ENCODE data around the gene BMP3.

Gene BMP3

DNA sequence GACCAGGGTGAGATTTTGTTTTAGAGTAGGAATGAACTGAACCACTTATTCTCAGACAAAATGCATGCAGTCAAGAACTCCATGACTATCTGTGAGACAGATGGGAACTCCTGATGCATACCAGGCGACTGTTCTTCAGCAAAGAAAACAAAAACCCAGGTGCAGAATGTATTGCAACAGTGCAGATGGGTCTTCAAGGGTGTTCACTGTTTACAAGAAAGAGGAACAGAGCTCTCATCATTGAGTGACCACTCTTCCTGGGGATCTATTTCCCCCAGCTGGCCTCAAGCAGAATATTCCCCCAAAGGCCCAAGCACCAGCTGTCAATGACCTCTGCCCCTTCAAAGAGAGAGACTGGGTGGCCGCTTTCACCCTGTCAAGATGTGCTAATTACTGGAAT is 39.7 kb upstream of the BMP3 start:
- no peak for TF ChIP-seq ZNF571 (tag by site-specific recombination; IDR thresholded peaks at IDR 0.05)
- TF ChIP-seq ZNF121 (tag by site-specific recombination; IDR thresholded peaks at IDR 0.05) = no peak
- no peak for TF ChIP-seq ZNF501 (tag by site-specific recombination; IDR thresholded peaks at IDR 0.05)
- TF ChIP-seq, protein P1, sequence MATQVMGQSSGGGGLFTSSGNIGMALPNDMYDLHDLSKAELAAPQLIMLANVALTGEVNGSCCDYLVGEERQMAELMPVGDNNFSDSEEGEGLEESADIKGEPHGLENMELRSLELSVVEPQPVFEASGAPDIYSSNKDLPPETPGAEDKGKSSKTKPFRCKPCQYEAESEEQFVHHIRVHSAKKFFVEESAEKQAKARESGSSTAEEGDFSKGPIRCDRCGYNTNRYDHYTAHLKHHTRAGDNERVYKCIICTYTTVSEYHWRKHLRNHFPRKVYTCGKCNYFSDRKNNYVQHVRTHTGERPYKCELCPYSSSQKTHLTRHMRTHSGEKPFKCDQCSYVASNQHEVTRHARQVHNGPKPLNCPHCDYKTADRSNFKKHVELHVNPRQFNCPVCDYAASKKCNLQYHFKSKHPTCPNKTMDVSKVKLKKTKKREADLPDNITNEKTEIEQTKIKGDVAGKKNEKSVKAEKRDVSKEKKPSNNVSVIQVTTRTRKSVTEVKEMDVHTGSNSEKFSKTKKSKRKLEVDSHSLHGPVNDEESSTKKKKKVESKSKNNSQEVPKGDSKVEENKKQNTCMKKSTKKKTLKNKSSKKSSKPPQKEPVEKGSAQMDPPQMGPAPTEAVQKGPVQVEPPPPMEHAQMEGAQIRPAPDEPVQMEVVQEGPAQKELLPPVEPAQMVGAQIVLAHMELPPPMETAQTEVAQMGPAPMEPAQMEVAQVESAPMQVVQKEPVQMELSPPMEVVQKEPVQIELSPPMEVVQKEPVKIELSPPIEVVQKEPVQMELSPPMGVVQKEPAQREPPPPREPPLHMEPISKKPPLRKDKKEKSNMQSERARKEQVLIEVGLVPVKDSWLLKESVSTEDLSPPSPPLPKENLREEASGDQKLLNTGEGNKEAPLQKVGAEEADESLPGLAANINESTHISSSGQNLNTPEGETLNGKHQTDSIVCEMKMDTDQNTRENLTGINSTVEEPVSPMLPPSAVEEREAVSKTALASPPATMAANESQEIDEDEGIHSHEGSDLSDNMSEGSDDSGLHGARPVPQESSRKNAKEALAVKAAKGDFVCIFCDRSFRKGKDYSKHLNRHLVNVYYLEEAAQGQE (tag by site-specific recombination; IDR thresholded peaks at IDR 0.05) = no peak
- no peak for TF ChIP-seq GLIS2 (tag by site-specific recombination; IDR thresholded peaks at IDR 0.05)
- Histone ChIP-seq H3K36me3 (ENCODE audit: control insufficient read depth in 2 of 2, insufficient read depth in 1 of 2, low read length in 2 of 2) (no peaks in the 10 kb centered on the region), H3K4me1 (ENCODE audit: control insufficient read depth, insufficient read depth, low read length) (no peaks in the 10 kb centered on the region), H3K27ac (ENCODE audit: extremely low read depth, low read depth, low read length) (no peak overlapping the region), H3K4me3 (ENCODE audit: low read depth, low read length) (no peak overlapping the region), H3K9me3 (ENCODE audit: control insufficient read depth, insufficient read depth, low read depth, low read length) (no peaks in the 10 kb centered on the region)
- POLR2A ChIA-PET = no interaction called here
- CTCF ChIA-PET = interaction anchor here (0.6 to 1.7 kb wide), 8 partner anchors 13 to 76 kb away, joined by 3 to 4 read pairs (median 4); no protein-coding TSS in a partner anchor

DNA sequence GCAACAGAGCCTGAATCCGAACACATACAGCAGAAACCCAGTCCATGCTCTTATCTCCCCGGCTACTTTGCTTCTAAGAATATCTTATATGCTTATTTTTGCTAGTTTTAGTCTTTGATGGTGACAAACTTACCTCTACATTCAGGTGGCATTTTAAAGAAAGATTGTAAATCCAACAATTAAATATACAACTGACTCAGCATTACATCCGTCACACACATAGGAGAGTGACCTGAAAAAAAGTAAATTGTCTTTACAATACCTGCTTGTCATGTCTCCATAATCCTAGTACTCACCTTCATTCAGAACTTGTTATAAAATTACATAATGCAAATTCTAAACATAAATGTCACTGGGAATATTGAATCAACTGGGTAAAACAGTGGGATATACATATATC is 30.6 kb upstream of the BMP3 start:
- ChIA-PET CTCF (no interaction called here), POLR2A (no interaction called here)
- H3K4me1 ChIP-seq (ENCODE audit: control insufficient read depth, insufficient read depth, low read length) = no peaks in the 10 kb centered on the region
- no peak overlapping the region for H3K4me3 ChIP-seq (ENCODE audit: low read depth, low read length)
- no peak overlapping the region for H3K27ac ChIP-seq (ENCODE audit: extremely low read depth, low read depth, low read length)
- TF ChIP-seq ZNF324 (tag by site-specific recombination; IDR thresholded peaks at IDR 0.05) (no peak), ZNF768 (tag by site-specific recombination; IDR thresholded peaks at IDR 0.05) (no peak), ZBTB7A (tag by site-specific recombination; IDR thresholded peaks at IDR 0.05; ENCODE audit: low read depth) (no peak), ZNF433 (tag by site-specific recombination; IDR thresholded peaks at IDR 0.05; ENCODE audit: low read depth) (no peak), MEIS1 (CRISPR knock-in tag; IDR thresholded peaks at IDR 0.05; ENCODE audit: borderline replicate concordance) (no peak), ZNF157 (tag by site-specific recombination; IDR thresholded peaks at IDR 0.05) (no peak), ZFHX2 (tag by site-specific recombination; conservative IDR thresholded peaks at IDR 0.05) (no peak), ZNF366 (tag by site-specific recombination; conservative IDR thresholded peaks at IDR 0.05) (no peak), ZNF335 (tag by site-specific recombination; conservative IDR thresholded peaks at IDR 0.05) (no peak)
- TF ChIP-seq, protein P2, sequence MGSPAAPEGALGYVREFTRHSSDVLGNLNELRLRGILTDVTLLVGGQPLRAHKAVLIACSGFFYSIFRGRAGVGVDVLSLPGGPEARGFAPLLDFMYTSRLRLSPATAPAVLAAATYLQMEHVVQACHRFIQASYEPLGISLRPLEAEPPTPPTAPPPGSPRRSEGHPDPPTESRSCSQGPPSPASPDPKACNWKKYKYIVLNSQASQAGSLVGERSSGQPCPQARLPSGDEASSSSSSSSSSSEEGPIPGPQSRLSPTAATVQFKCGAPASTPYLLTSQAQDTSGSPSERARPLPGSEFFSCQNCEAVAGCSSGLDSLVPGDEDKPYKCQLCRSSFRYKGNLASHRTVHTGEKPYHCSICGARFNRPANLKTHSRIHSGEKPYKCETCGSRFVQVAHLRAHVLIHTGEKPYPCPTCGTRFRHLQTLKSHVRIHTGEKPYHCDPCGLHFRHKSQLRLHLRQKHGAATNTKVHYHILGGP (tag by site-specific recombination; IDR thresholded peaks at IDR 0.05) = no peak
- TF ChIP-seq, protein P3, sequence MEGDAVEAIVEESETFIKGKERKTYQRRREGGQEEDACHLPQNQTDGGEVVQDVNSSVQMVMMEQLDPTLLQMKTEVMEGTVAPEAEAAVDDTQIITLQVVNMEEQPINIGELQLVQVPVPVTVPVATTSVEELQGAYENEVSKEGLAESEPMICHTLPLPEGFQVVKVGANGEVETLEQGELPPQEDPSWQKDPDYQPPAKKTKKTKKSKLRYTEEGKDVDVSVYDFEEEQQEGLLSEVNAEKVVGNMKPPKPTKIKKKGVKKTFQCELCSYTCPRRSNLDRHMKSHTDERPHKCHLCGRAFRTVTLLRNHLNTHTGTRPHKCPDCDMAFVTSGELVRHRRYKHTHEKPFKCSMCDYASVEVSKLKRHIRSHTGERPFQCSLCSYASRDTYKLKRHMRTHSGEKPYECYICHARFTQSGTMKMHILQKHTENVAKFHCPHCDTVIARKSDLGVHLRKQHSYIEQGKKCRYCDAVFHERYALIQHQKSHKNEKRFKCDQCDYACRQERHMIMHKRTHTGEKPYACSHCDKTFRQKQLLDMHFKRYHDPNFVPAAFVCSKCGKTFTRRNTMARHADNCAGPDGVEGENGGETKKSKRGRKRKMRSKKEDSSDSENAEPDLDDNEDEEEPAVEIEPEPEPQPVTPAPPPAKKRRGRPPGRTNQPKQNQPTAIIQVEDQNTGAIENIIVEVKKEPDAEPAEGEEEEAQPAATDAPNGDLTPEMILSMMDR (tag by site-specific recombination; IDR thresholded peaks at IDR 0.05) = no peak
- TF ChIP-seq, protein P4, sequence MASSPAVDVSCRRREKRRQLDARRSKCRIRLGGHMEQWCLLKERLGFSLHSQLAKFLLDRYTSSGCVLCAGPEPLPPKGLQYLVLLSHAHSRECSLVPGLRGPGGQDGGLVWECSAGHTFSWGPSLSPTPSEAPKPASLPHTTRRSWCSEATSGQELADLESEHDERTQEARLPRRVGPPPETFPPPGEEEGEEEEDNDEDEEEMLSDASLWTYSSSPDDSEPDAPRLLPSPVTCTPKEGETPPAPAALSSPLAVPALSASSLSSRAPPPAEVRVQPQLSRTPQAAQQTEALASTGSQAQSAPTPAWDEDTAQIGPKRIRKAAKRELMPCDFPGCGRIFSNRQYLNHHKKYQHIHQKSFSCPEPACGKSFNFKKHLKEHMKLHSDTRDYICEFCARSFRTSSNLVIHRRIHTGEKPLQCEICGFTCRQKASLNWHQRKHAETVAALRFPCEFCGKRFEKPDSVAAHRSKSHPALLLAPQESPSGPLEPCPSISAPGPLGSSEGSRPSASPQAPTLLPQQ (tag by site-specific recombination; IDR thresholded peaks at IDR 0.05) = no peak
- no peaks in the 10 kb centered on the region for H3K9me3 ChIP-seq (ENCODE audit: control insufficient read depth, insufficient read depth, low read depth, low read length)
- H3K36me3 ChIP-seq (ENCODE audit: control insufficient read depth in 2 of 2, insufficient read depth in 1 of 2, low read length in 2 of 2) = no peaks in the 10 kb centered on the region
